GM21576 (cell line): Measurements from ENCODE around the gene GRM5.

ENCODE experiments used
- ATAC-seq: cut with Tn5 transposase; IDR thresholded peaks from one replicate; pipeline ENCODE4 v1.9.1; 2021; ENCODE audit warnings: mild to moderate bottlenecking, moderate library complexity; ENCODE audit not compliant: unreplicated experiment

Gene GRM5

DNA sequence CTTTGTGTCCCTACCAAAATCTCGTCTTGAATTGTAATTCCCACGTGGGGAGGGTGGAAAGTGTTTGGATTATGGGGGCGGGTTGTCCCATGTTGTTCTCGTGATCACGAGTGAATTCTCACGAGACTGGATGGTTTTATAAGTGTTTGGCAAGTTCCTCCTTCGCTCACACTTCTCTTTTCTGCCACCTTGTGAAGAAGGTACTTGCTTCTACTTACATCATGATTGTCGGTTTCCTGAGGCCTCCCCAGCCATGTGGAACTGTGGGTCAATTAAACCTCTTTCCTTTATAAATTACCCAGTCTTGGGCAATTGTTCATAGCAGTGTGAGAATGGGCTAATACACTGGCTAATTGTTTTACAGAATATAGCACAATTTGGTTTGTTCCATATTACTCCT is 326.3 kb downstream of the GRM5 start:
- ATAC-seq, result no peak

DNA sequence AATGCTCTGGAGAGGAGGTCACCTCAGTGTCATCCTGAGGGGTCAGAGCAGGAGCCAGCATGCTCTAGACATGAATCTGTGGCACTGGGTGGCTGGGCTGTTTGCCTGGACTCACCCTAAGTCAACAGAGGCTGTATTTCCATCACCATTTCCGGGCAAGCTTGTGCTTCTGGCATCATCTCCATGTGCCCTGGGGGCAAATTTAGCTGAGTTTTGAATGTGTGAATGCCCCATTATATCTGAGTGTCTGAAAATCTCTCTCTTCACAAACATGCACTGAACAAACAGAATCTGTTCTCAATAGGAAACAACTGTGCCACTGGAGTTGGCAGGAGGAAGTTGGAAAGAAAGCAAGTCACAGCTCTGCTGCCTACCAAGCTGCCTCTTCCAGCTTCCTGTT is 356.2 kb downstream of the GRM5 start:
- ATAC-seq, result no peak

DNA sequence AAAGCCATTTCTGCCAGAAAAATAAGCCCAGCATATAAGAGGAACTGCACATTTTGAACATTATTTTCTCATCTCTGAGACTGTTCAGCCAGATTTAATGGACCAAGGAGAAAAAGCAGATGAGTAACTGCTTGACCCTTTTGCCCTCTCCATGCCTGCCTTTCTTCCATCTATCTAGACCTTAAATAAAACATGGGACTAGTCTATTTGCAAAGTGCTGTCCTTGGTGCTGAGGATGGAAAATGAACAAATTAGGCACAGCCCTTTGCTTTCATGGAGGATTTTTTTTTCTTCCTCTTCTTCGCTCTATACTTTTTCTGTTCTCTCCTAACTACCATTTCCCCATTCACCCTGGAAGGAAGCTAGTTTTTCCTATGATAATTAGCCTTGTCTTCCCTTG is 361.3 kb downstream of the GRM5 start:
- ATAC-seq, result no peak

DNA sequence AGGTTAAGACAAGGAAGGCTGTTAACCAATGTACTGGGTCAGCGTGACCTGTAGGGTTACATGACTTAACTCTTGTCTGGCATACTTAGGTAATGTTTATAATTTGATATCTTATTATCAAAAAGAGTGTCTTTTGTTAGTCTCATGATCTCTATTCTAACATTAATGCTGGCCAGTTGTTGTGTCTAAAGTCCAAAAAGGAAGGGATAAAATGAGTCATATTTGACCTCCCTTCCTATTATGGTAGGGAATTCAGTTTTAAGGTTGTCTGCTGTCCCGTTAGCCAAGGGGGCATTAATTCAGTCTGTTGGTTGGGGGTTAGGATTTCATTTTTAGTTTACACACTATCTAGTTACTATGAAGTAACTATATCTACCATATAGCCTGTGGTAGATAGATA is 364.0 kb downstream of the GRM5 start:
- ATAC-seq, result no peak

DNA sequence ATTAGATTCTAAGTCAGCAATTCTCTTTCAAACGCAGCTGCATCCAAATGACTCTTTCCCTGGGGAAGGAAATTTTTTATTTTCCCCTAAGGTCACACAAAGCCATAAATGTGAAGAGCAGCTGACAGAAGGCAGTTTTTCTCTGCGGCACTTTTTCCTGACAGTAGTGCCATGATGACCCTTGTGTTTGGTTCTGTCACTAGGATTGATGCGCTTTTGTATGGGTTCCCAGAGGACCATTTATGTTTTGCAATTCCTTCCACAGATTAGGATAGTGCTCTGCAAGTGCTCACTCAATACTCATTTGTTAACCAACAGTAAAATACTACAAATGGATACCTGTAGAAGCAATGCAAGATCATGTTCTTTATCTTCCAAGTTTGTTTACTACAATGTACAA is 368.6 kb downstream of the GRM5 start:
- no peak for ATAC-seq

DNA sequence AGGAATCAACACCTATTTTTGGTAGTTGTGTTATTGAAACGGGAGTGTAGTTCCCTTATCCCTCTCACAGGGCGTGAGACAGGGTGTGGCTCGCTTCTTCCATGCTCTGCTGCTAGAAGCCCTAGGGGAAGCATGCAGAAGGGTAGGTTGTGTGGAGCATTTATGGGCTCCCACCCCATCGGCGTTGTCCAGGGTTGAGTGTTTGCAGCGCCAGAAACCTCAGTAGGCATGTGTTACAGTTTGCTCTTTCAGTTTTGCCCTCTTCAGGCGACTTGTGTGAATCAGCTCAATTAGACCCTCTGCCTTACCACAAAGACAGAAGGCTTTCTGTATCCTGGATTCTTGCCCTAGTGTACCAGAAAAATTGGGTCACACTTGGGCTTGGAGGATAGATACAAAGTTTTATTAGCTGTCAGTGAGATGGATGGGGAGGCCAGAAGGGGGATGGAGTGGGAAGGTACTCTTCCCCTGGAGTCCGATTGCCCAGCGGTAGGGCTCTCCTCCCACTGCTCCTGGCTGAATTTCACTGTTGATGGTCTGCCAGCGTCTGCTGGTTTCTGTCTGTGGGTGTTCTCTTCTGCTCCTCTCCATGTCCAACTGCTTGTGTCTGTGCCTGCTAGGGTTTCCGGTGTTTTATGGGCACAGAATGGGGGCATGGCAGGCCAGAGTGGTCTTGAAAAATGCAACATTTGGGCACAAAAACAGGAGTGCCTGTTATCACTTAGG is 369.9 kb downstream of the GRM5 start:
- no peak for ATAC-seq

DNA sequence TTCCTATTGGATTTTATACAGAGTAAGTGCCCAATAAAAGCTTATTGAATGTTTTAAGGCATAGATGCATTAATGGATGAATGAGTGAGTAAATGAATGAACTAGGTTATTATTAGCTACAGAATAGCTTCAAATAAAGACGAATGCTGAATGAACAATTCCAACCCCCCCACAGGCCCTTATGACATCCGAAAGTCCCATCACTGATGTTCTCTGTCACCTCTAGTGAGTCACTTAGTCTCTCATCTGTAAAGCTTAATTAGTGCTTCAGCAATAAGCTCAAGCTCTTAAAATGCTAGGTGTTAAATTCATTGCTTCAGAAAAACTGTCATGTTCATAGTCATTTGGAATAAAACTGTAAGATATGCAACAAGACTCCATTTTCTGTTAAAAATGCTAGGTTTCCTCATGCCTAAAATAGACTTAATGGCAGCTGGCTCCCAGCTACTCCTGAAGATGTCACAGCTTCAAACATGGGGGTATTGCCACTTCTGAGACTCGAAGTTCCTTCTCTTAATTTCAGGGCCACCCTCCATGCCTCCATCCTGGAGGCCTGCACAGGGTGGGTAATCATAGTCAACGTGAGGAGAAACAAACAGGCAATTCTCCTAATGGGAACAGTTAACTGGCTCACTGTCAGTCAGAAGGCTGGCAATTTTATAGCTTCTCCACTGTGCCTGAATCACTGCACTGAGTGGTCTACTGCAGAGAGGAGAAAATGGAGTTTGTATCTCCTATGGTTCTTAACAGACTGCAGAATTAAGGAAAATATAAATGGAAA is 373.3 kb downstream of the GRM5 start:
- ATAC-seq, result no peak

DNA sequence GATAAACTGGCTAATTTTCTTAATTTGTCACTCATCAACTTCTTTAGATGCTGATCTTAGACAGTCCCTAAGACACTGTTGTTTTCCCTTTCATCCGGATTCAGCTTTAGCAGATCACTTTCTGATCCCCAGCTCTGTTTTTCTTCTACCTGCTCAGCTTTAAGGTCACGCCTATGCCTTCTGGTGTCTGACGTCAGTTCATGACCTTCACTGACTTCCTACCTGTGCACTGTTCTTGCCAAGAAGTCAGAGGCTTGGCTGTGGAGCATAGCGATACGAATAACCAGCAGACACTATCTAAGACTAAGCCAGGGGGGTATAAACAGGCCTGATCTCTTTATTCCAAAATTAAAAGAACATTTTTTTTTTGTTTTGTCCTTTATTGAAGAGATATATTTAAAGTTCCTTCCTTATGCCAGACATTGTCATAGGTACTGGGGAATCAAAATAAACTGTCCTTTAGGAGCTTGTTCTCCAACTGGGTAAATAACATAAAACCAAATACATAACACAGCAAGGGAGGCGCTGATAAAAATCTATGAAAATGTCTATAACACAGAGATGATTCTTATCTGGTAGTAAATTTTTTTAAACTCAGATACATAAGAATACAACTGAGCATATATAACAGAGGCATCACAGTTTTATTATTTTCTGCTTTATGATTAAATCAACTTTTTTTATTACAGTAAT is 376.1 kb downstream of the GRM5 start:
- ATAC-seq, result no peak

DNA sequence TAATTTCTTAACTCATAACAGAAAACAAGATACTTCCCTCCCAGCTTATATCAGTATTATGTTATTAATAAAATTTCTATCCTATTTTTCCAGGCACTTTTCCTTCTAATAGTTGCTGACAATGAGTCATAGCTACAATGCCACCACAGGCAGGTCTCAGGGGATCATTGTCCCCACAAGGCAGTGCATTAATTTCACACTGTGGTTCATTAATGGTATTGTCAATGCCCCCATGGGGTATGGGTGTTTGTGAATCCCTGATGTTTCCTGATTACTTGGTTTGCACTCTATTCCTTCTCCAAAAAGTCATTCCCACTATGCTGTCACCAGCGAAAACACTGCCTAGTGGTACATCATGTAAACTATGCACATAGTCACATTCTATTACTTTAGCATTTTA is 382.8 kb downstream of the GRM5 start:
- no peak for ATAC-seq

DNA sequence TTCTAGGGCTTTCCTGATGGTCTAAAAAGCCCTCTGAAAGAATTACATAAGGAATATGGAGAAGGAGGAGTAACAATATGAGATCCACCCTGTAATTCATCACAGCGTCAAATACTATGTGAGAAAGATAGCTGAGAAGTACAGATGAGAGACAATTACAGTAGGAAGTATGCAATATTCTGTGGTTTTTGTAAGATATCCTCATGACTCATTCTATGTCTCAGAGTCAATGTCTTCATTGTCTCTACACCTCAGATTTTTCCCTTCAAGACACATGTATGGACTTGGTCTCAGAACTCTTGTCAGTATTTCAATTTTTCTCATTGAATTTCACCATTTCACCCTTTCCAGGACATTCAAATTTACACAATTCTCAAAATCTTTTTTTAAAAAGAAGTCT is 385.0 kb downstream of the GRM5 start:
- ATAC-seq, result no peak

DNA sequence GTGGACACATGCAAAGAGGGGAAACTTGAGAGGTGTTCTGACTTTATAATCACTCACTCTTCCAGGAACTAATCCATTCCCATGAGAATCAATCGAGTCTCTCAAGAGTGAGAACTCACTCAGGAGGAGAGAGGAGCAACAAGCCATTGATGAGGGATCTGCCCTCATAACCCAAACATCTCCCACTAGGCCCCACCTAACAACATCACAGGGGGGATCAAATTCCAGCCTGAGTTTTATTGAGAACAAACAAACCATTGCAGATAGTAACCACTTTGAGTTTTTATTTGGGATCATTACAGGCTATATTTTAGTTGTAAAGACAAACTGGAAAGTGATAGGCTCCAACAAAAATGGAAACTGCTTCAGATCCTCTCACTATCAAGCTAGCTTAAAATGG is 399.4 kb downstream of the GRM5 start:
- no peak for ATAC-seq

DNA sequence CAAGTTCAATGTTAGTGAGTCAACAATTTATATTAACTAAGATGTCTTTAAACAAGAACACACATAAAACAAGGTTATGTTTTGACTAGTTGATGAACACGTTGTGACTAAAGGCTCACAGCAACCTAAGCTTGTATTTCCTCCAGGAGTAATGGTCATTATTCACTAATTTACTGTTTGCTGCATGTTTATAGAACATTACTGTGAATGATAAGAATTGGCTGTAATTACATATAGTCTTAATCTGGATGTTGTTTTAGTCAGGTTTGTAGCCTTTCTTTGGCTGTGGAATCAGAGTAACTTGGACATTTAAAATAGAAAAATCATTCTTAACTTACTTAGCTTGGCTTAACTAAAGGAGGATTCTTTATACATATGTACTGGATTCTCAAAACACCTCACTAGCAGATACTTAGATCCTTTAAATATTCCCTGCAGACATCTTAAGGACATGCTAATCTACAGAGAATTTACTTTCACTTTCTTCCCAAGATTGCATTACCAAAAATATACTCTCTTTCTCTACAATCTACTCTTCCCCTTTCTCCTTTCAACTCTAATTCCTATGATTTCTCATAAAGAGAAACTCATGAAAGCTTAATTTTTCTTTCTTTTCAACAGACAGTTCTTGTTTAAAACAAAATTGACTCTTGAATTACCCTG is 408.6 kb downstream of the GRM5 start:
- ATAC-seq, result no peak

DNA sequence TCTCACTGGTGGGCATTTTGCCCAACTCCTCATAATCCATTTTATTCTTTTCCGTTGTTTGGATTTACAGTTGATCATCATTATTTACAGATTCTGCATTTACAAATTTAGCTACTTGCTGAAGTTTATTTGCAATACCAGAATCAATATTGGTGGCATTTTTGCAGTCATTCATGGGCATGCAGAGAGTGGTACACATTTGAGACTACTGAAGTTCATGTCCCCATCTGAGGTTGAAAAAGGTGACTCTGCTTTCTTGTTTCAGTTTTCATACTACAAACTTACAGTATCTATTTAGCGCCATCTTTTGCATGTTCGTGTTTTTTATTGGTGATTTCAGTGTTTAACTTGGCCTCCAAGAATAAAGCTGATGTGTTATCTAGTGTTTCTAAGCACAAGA is 409.5 kb downstream of the GRM5 start:
- ATAC-seq, result no peak

DNA sequence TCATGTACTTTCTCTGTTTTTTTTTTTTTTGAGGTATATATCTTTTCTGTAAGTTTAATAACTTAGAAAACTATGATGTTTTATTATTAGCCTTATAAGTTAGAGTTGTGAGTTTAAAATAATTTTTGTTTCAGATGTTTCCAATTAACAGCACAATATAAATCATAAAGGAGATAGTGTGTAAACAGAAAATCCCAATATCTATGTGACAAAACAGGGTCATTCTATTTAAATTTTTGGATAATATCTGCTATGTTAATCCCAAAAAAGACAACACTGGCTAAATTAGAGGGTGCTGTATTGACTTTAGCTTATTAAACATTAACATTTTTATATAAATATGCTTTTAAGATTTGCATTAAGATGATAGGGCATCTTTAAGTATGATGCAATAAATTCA is 410.1 kb downstream of the GRM5 start:
- ATAC-seq, result no peak

DNA sequence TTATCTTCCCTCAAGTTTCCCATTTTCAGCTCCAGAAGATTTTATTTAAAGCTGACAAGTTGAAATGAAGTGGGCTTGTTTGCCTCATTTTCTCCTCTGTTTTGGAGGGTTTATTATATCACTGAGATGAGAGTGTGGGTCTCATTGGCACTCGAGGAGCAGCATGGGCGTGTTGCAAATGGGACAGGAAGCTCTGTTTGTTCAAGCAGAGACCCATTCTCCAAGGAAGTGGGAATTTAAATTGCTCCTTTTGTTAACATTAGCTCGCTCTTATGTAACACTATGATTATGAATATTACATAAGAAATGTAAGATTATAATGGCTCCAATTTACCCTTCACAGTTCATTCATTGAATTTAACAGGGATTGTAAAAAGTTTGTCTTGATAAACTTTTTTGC is 410.6 kb downstream of the GRM5 start:
- ATAC-seq, result no peak

DNA sequence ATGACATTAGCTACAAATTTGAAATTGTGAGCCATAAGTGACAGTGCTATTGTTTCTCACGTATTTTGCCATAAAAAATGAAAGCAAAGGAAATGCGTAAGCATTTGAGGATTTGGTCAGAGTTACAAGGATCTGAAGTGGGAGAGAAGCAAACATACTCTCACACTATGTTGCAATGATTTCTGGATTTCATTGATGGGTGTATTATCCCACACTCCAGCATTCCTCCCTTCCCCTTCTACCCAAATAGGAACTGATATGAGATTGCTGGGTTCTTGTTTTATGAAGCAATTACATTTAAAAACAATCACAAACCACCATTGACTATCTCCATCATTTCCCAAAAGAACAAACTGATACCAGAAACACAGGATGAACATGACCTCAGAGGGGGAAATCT is 414.2 kb downstream of the GRM5 start:
- no peak for ATAC-seq

DNA sequence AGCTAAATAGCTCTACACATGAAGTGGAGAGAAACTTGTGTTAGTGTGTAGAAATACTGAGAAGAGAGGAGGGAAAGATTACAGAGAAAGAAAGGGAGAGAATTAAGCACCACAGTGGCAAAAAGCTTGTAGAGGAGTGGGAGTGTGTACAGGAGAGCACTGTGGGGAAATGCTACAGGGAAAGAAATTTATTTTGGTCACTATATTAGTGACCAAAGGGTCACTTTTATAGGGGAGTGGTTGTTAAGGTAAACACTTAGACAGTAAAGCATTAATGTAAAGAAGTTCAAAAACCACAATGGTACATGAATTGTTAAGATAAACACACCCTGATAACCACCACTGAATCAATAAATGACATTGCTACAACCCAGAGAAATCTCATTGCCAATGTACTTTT is 421.1 kb downstream of the GRM5 start:
- no peak for ATAC-seq

DNA sequence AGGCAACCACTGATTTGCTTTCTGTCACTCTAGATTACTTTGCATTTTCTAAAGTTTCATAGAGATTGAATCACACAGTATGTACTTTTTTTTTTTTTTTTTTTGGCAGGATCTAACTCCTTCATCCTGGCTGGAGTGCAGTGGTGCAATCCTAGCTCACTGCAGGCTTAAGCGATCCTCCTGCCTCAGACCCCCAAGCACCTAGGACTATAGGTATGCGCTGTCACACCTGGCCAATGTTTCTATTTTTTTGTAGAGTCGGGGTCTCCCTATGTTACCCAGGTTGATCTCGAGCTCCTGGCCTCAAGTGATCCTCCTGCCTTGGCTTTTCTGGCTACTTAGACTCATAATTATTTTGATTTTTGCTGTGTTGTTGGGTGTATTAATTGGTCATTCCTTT is 433.6 kb downstream of the GRM5 start:
- no peak for ATAC-seq

DNA sequence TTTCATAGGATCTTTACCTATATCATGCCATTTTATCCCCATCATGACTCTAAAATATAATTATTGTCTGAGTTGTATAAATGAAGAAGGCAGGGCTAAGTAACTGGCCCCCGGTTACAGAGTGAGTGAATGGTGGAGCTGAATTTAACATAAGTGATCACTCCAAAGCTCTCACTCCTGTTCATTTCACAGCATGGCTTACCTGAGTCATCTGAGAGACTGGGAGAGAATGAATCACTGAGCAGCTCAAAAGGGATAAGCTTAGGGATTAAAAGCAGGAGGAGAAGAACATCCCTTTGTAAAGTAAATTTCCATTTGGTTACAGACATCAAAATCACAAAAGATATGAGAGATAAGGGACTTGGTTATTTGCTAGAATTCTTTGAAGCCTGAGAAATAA is 434.3 kb downstream of the GRM5 start:
- ATAC-seq, result no peak

DNA sequence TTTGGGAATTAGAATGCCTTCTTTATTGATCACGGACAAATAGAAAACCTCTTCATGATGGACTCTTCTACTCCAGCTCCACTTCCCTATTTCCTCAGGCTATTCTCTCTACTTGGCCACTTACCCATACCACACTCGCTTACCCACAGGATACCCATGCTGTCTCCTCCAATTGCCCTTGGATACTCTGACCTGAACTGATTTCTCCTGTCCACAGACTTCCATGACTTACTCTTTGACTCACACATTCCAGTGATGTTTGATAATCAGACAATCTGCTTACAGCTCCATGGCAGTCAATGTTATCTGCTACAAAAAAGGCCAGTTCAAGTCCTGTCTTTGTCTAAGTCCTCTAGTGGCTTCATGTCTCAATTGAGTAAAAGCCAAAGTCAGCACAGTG is 436.3 kb downstream of the GRM5 start:
- ATAC-seq, result no peak

DNA sequence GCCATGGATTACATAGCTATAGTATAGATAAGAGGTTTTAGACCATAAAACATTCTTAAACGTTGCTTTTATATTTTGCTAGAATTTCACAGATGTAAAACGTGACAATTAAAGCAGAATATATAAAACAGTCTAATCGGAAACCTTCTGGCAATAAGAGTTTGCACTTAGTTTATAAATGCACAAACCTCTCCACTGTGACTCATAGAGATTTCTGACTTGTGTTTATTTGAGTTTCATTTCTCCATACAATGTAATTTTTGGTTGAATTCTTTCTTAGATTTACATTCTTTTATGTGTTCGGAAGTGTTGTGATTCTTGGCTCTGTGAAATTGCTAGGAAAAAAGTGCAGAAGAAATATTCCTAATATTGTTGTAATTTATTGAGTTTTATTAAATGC is 439.6 kb downstream of the GRM5 start:
- ATAC-seq, result no peak

DNA sequence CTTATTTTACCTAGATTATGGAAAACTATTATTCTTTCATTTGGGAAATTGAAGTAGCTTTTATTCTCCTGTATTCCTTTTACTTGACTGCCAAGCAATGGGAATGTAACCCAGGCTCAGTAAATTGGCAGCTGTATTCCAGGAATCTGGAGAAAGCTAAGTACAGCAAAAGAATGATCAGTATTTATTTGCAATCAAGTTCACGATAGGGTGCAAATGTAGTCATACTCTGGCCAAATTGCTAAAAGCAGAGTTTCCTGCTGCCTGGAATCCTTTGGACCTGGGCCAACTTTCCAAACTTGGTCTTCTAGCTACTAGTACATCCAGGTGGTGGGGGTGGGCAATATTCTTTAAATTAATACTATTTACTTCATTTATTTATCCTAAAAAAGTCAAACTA is 442.3 kb downstream of the GRM5 start:
- ATAC-seq, result no peak
